Measurements from ENCODE around the gene SHC4.

DNA sequence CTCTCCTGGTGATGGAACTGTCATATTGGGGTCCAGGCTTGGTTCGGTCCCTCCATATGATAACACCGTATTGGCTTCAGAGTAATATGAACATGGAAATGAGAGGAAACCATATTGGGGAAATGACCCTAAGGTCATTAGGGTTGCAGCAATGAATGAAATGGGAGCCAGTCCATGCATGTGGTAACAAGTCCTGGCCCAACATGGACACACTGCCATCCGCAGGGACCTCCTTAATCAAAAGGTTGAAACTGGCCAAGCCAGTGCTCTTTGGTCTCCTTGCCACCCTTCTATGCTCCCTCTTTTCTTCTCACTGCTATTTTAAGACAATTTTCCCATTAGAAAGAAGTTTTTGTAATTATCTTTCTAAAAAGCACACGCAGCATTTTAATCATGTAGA is 8.3 kb downstream of the SHC4 start:
- TF ChIP-seq CTCF (conservative IDR thresholded peaks at IDR 0.05; ENCODE audit: low read length) (no peak), EZH2phosphoT487 (IDR thresholded peaks at IDR 0.05; ENCODE audit: borderline replicate concordance, low read depth, low read length) (no peak)

All from OCI-LY7 (cell line).